Mucosa of descending colon (tissue), 3 donors: ENCODE data around the gene BBIP1. TPM values are rescaled to one million over a fixed set of nuclear protein-coding genes. Genes with fewer than 3 reads are reported as not detected.
A peak's percentile ranks its signal among the peaks of the same experiment; 100 is the strongest.

Experiments used
- ATAC-seq: fragments of 200-7000 bp; cut with Tn5 transposase; one replicate; pipeline ENCODE4 v1.9.1; 2020; ENCODE audit warnings: mild to moderate bottlenecking, moderate library complexity
- DNase-seq, 3 donors: peaks; one replicate each; pipeline ENCODE4 v3.0.0-alpha.2; 2020
- H3K36me3 ChIP-seq: fragments of 200-600 bp; one replicate; pipeline ENCODE4 v1.8.0; 2021; ENCODE audit warnings: low read depth, mild to moderate bottlenecking
- H3K4me1 ChIP-seq: fragments of 200-600 bp; one replicate; pipeline ENCODE4 v1.8.0; 2021; ENCODE audit warnings: low read depth, mild to moderate bottlenecking
- H3K4me3 ChIP-seq: fragments of 200-600 bp; one replicate; pipeline ENCODE4 v1.8.0; 2021; ENCODE audit warnings: mild to moderate bottlenecking
- H3K9me3 ChIP-seq: fragments of 200-600 bp; one replicate; pipeline ENCODE4 v1.8.0; 2021; ENCODE audit warnings: mild to moderate bottlenecking
- CTCF ChIP-seq: fragments of 200-600 bp; IDR thresholded peaks from one replicate; pipeline ENCODE4 v1.8.0; 2022; ENCODE audit warnings: antibody characterized with exemption, mild to moderate bottlenecking
- intact Hi-C, 2 donors: fragments of 100-400 bp; cut with DNase I in 1 of 2; cut with micrococcal nuclease in 1 of 2; formaldehyde crosslinking; loops; one replicate each; pipeline versions ENCODE4 v1.11.0 to v1.11.1; 2022; cut with DNase I, micrococcal nuclease
- total RNA-seq, 3 donors: library from RNA; stranded (reverse); fragmentation: NEBNext Ultra II Directional in 2 of 3; extraction: Animal tissue kit (Norgen Biotek cat#: 25700) in 2 of 3; gene quantifications; one replicate each; pipeline versions ENCODE4 v1.2.1 to v1.2.4, GENCODE V29; 2021 to 2023
- donor health status: DM: no; HTN: no; CAD: no; lungs with moderate emphysema.
- donor health status: DM: no; HTN: no; CAD: no.
- donor health status: DM: no; HTN: yes; CAD: no.

BBIP1 gene
- total RNA-seq, 3 donors from 2014 or later = 10.6 to 23.4 (median 17.6) TPM

GRCh38 chr10:110901954-110902819, 16.8 kb downstream of the BBIP1 start:
- peak; percentile 41 for ATAC-seq
- intact Hi-C loops = no loop called here

GRCh38 chr10:110900983-110901382, 18.0 kb downstream of the BBIP1 start:
- no peak for ATAC-seq
- Histone ChIP-seq H3K9me3 (no peaks in the 10 kb centered on the region), H3K4me1 (no peaks in the 10 kb centered on the region), H3K4me3 (no peak overlapping the region), H3K36me3 (peaks cover 11% of the 10 kb centered on the region)
- intact Hi-C loops = no loop called here
- no peak for TF ChIP-seq CTCF
- no peak for DNase-seq

More at GRCh38 chr10:110901954-110902819, 16.8 kb downstream of the BBIP1 start:
- no peaks in the 10 kb centered on the region for H3K9me3 ChIP-seq
- no peak for TF ChIP-seq CTCF
- H3K4me1 ChIP-seq = no peaks in the 10 kb centered on the region
- no peak overlapping the region for H3K4me3 ChIP-seq
- H3K36me3 ChIP-seq = peaks cover 7% of the 10 kb centered on the region
- no peak for DNase-seq

- no peaks in the 10 kb centered on the region for H3K9me3 ChIP-seq
- intact Hi-C loops = loop anchor here (10.0 kb wide), 2 partner anchors 154 to 314 kb away; no protein-coding TSS in a partner anchor
- H3K36me3 ChIP-seq = peaks cover 21% of the 10 kb centered on the region
- ATAC-seq (no peak), DNase-seq (no peak)
- TF ChIP-seq CTCF = no peak
- peaks cover 4% of the 10 kb centered on the region for H3K4me1 ChIP-seq
- H3K4me3 ChIP-seq = no peak overlapping the region
Observed at GRCh38 chr10:110898391-110898790, 20.6 kb downstream of the BBIP1 start.

- Histone ChIP-seq H3K9me3 (no peaks in the 10 kb centered on the region), H3K4me1 (peaks cover 5% of the 10 kb centered on the region), H3K36me3 (peaks cover 21% of the 10 kb centered on the region), H3K4me3 (no peak overlapping the region)
- intact Hi-C loops = loop anchor here (10.0 kb wide), 2 partner anchors 152 to 312 kb away; no protein-coding TSS in a partner anchor
- ATAC-seq (no peak), DNase-seq (no peak)
- TF ChIP-seq CTCF = no peak
Observed at GRCh38 chr10:110897184-110897583, 21.8 kb downstream of the BBIP1 start.

GRCh38 chr10:110893559-110894179, 25.3 kb downstream of the BBIP1 start:
- ATAC-seq (peak; percentile 82), DNase-seq (no peak)
- H3K4me3 ChIP-seq = no peak overlapping the region
- H3K36me3 ChIP-seq = peaks cover 30% of the 10 kb centered on the region
- peaks cover 5% of the 10 kb centered on the region for H3K4me1 ChIP-seq
- intact Hi-C loops = loop anchor here (5.0 to 10.0 kb wide), 3 partner anchors 146 to 309 kb away; no protein-coding TSS in a partner anchor
- TF ChIP-seq CTCF = no peak
- H3K9me3 ChIP-seq = no peaks in the 10 kb centered on the region
